HG03457 (cell line): ENCODE measurements around the gene ZBTB20.

Experiments used
- ATAC-seq: cut with Tn5 transposase; IDR thresholded peaks from one replicate; pipeline ENCODE4 v1.9.1; 2021; ENCODE audit warnings: moderate number of reproducible peaks; ENCODE audit not compliant: unreplicated experiment

Gene ZBTB20

GRCh38 chr3:114644367-114644766 lies 502.7 kb downstream of the ZBTB20 start:
- no peak for ATAC-seq

- no peak for ATAC-seq
Observed at GRCh38 chr3:114642951-114643741, 503.9 kb downstream of the ZBTB20 start.

- no peak for ATAC-seq
Observed at GRCh38 chr3:114640126-114640525, 507.0 kb downstream of the ZBTB20 start.

GRCh38 chr3:114639171-114639570 lies 507.9 kb downstream of the ZBTB20 start:
- no peak for ATAC-seq

- no peak for ATAC-seq
Observed at GRCh38 chr3:114635878-114636277, 511.2 kb downstream of the ZBTB20 start.

- no peak for ATAC-seq
Observed at GRCh38 chr3:114634635-114635034, 512.5 kb downstream of the ZBTB20 start.

GRCh38 chr3:114632757-114633424 lies 514.2 kb downstream of the ZBTB20 start:
- no peak for ATAC-seq

GRCh38 chr3:114627770-114628169 lies 519.3 kb downstream of the ZBTB20 start:
- ATAC-seq: no peak

GRCh38 chr3:114626751-114627150 lies 520.3 kb downstream of the ZBTB20 start:
- no peak for ATAC-seq

- no peak for ATAC-seq
Observed at GRCh38 chr3:114624571-114625181, 522.4 kb downstream of the ZBTB20 start.

- no peak for ATAC-seq
Observed at GRCh38 chr3:114624047-114624445, 523.0 kb downstream of the ZBTB20 start.

- no peak for ATAC-seq
Observed at GRCh38 chr3:114623420-114624046, 523.6 kb downstream of the ZBTB20 start.

- no peak for ATAC-seq
Observed at GRCh38 chr3:114622001-114622400, 525.1 kb downstream of the ZBTB20 start.

- no peak for ATAC-seq
Observed at GRCh38 chr3:114619771-114620170, 527.3 kb downstream of the ZBTB20 start.

GRCh38 chr3:114615523-114616085 lies 531.5 kb downstream of the ZBTB20 start:
- no peak for ATAC-seq

GRCh38 chr3:114609973-114610630 lies 537.0 kb downstream of the ZBTB20 start:
- ATAC-seq: no peak

GRCh38 chr3:114608293-114608692 lies 538.8 kb downstream of the ZBTB20 start:
- ATAC-seq: no peak

GRCh38 chr3:114606336-114606735 lies 540.8 kb downstream of the ZBTB20 start:
- no peak for ATAC-seq

GRCh38 chr3:114600571-114600970 lies 546.5 kb downstream of the ZBTB20 start:
- ATAC-seq: no peak

- ATAC-seq: no peak
Observed at GRCh38 chr3:114597871-114598270, 549.2 kb downstream of the ZBTB20 start.

- no peak for ATAC-seq
Observed at GRCh38 chr3:114597012-114597411, 550.1 kb downstream of the ZBTB20 start.
